Glutamatergic neuron (in vitro differentiated cells): Measurements from ENCODE around the gene SLC19A3. TPM values are rescaled to one million over a fixed set of nuclear protein-coding genes. Genes with fewer than 3 reads are reported as not detected.

Experiments
- DNase-seq: peaks from one replicate; pipeline ENCODE4 v3.0.0; 2022
- H3K27ac Mint-ChIP-seq: one replicate; pipeline ENCODE4 v1.8.0; 2020; ENCODE audit warnings: mild to moderate bottlenecking, mixed read lengths, inconsistent platforms; ENCODE audit not compliant: unreplicated experiment
- H3K27me3 Mint-ChIP-seq: one replicate; pipeline ENCODE4 v1.8.0; 2020; ENCODE audit warnings: mild to moderate bottlenecking, moderate library complexity, mixed read lengths, inconsistent platforms; ENCODE audit not compliant: unreplicated experiment
- H3K36me3 Mint-ChIP-seq: one replicate; pipeline ENCODE4 v1.8.0; 2020; ENCODE audit warnings: mild to moderate bottlenecking, mixed read lengths, inconsistent platforms; ENCODE audit not compliant: unreplicated experiment
- H3K4me1 Mint-ChIP-seq: one replicate; pipeline ENCODE4 v1.8.0; 2020; ENCODE audit warnings: mild to moderate bottlenecking, low read depth, mixed read lengths, inconsistent platforms; ENCODE audit not compliant: unreplicated experiment
- H3K4me3 Mint-ChIP-seq: one replicate; pipeline ENCODE4 v1.8.0; 2020; ENCODE audit warnings: mild to moderate bottlenecking, mixed read lengths, inconsistent platforms; ENCODE audit not compliant: unreplicated experiment
- H3K9me3 Mint-ChIP-seq: one replicate; pipeline ENCODE4 v1.8.0; 2020; ENCODE audit warnings: mild to moderate bottlenecking, moderate library complexity, mixed read lengths, inconsistent platforms; ENCODE audit not compliant: unreplicated experiment
- CTCF ChIP-seq: fragments of 200-600 bp; sonication (generic); IDR thresholded peaks from one replicate; pipeline ENCODE4 v1.5.0; 2021; ENCODE audit not compliant: partially characterized antibody, unreplicated experiment
- long read RNA-seq: library from polyadenylated mRNA; unstranded; transcript quantifications from one replicate; pipeline ENCODE4 v2.0.0, GENCODE V29; 2020; ENCODE audit not compliant: unreplicated experiment
- total RNA-seq: library from RNA; stranded (reverse); fragmentation: NEBNext Ultra II Directional; extraction: Animal tissue kit (Norgen Biotek cat#: 25700); gene quantifications from one replicate; pipeline ENCODE4 v1.2.1, GENCODE V29; 2021; ENCODE audit not compliant: unreplicated experiment

The SLC19A3 gene
- total RNA-seq = 1.7 TPM
- long read RNA-seq = 0 reads

GRCh38 chr2:227717687-227718567 lies at the start of gene SLC19A3:
Gene SLC19A3, minus strand, starts transcription at chr2:227718028. Its CDS starts 15,710 bp downstream, at chr2:227702318.
- no peak for TF ChIP-seq CTCF
- Mint-ChIP-seq H3K36me3 (no peaks in the 10 kb centered on the region), H3K4me1 (peaks cover 9% of the 10 kb centered on the region), H3K27ac (no peak within 1 kb of the TSS), H3K4me3 (peak within 1 kb of the TSS; percentile 87), H3K27me3 (peaks cover 2% of the 10 kb centered on the region), H3K9me3 (peaks cover 5% of the 10 kb centered on the region)
- DNase-seq = peak; percentile 84

- TF ChIP-seq CTCF = peak; percentile 92
- no peaks in the 10 kb centered on the region for H3K36me3 Mint-ChIP-seq
- H3K9me3 Mint-ChIP-seq = no peaks in the 10 kb centered on the region
- no peak overlapping the region for H3K27ac Mint-ChIP-seq
- no peaks in the 10 kb centered on the region for H3K4me1 Mint-ChIP-seq
- H3K4me3 Mint-ChIP-seq = no peak overlapping the region
- DNase-seq = peak; percentile 89
- no peaks in the 10 kb centered on the region for H3K27me3 Mint-ChIP-seq
Observed at GRCh38 chr2:227766373-227766883, 48.6 kb upstream of the SLC19A3 start.

GRCh38 chr2:227765788-227766372 lies 48.1 kb upstream of the SLC19A3 start:
- peaks cover 2% of the 10 kb centered on the region for H3K9me3 Mint-ChIP-seq
- no peak for TF ChIP-seq CTCF
- H3K4me3 Mint-ChIP-seq = no peak overlapping the region
- H3K36me3 Mint-ChIP-seq = no peaks in the 10 kb centered on the region
- H3K27me3 Mint-ChIP-seq = peaks cover 1% of the 10 kb centered on the region
- H3K27ac Mint-ChIP-seq = no peak overlapping the region
- no peak for DNase-seq
- no peaks in the 10 kb centered on the region for H3K4me1 Mint-ChIP-seq

- Mint-ChIP-seq H3K27ac (no peak overlapping the region), H3K27me3 (peaks cover 4% of the 10 kb centered on the region), H3K4me3 (no peak overlapping the region), H3K36me3 (no peaks in the 10 kb centered on the region), H3K9me3 (peaks cover 3% of the 10 kb centered on the region), H3K4me1 (no peaks in the 10 kb centered on the region)
- no peak for TF ChIP-seq CTCF
- no peak for DNase-seq
Observed at GRCh38 chr2:227761740-227762476, 44.1 kb upstream of the SLC19A3 start.
